HEK293 (cell line): ENCODE measurements around the gene IL1RAP.

ENCODE experiments used
- CTCF ChIA-PET: fragments of 350-600 bp; formaldehyde crosslinking; extraction: SDS; loops from one replicate; lab custom pipeline; 2021; ENCODE audit warnings: antibody characterized with exemption; lab: Yijun Ruan, JAX
- POLR2A ChIA-PET: fragments of 300-600 bp; formaldehyde crosslinking; extraction: SDS; loops from one replicate; lab custom pipeline; 2020; ENCODE audit warnings: antibody characterized with exemption, inconsistent platforms; lab: Yijun Ruan, JAX
- H3K27ac ChIP-seq: fragments of 200-500 bp; sonication (Bioruptor generic); 2 replicates; pipeline ENCODE4 v1.5.1; 2014; ENCODE audit warnings: low read depth, low read length, control low read depth, inconsistent platforms; ENCODE audit errors: extremely low read depth
- H3K36me3 ChIP-seq, 2 experiments: fragments of 200-500 bp in 1 of 2; sonication (Bioruptor generic) in 1 of 2; 1 replicate in 1 of 2; 2 replicates in 1 of 2; pipeline ENCODE4 v1.5.1; 2014 to 2017; ENCODE audit warnings: inconsistent platforms in 2 of 2, low read length in 2 of 2; ENCODE audit not compliant: control insufficient read depth in 2 of 2, insufficient read depth in 1 of 2
- H3K4me1 ChIP-seq: fragments of 200-500 bp; sonication (Bioruptor generic); 2 replicates; pipeline ENCODE4 v1.5.1; 2014; ENCODE audit warnings: mild to moderate bottlenecking, low read length, inconsistent platforms; ENCODE audit not compliant: control insufficient read depth, insufficient read depth
- H3K4me3 ChIP-seq: 2 replicates; pipeline ENCODE4 v1.5.1; 2011; ENCODE audit warnings: low read depth, mild to moderate bottlenecking, control low read depth, low read length, moderate library complexity
- H3K9me3 ChIP-seq: fragments of 200-500 bp; sonication (Bioruptor generic); 2 replicates; pipeline ENCODE4 v1.5.1; 2014; ENCODE audit warnings: low read depth, low read length, inconsistent platforms; ENCODE audit not compliant: control insufficient read depth, insufficient read depth
- GLIS2 ChIP-seq: fragments of 450-650 bp; formaldehyde crosslinking; IDR thresholded peaks from 2 replicates; pipeline ENCODE4 v1.5.1; 2016; ENCODE audit warnings: missing biosample characterization, missing genetic modification characterization
- HOXD13 ChIP-seq: sonication (generic); formaldehyde crosslinking; IDR thresholded peaks from 2 replicates; pipeline ENCODE4 v1.8.0; 2022; ENCODE audit warnings: missing genetic modification reagents, borderline replicate concordance
- PBX3 ChIP-seq: sonication (generic); formaldehyde crosslinking; IDR thresholded peaks from 2 replicates; pipeline ENCODE4 v1.8.1; 2022; ENCODE audit warnings: mild to moderate bottlenecking, moderate library complexity, missing genetic modification reagents
- REPIN1 ChIP-seq: fragments of 450-650 bp; formaldehyde crosslinking; IDR thresholded peaks from 2 replicates; pipeline ENCODE4 v1.5.1; 2017; ENCODE audit warnings: missing biosample characterization, missing genetic modification characterization, low read depth
- SALL2 ChIP-seq: fragments of 450-650 bp; formaldehyde crosslinking; IDR thresholded peaks from 2 replicates; pipeline ENCODE4 v1.5.0; 2017; ENCODE audit warnings: missing biosample characterization, mild to moderate bottlenecking, missing genetic modification characterization, borderline replicate concordance
- SP7 ChIP-seq: fragments of 450-650 bp; formaldehyde crosslinking; IDR thresholded peaks from 2 replicates; pipeline ENCODE4 v1.5.1; 2016; ENCODE audit warnings: missing biosample characterization, missing genetic modification characterization
- ZBTB6 ChIP-seq: fragments of 450-650 bp; formaldehyde crosslinking; IDR thresholded peaks from 2 replicates; pipeline ENCODE4 v1.5.1; 2017; ENCODE audit warnings: missing biosample characterization, missing genetic modification characterization
- ZNF19 ChIP-seq: fragments of 450-650 bp; formaldehyde crosslinking; IDR thresholded peaks from 2 replicates; pipeline ENCODE4; 2016; ENCODE audit warnings: missing biosample characterization, missing genetic modification characterization, low read depth
- ZNF341 ChIP-seq: fragments of 450-650 bp; formaldehyde crosslinking; IDR thresholded peaks from 2 replicates; pipeline ENCODE4; 2016; ENCODE audit warnings: low read depth, missing biosample characterization, missing genetic modification characterization
- ZNF423 ChIP-seq: fragments of 450-650 bp; formaldehyde crosslinking; IDR thresholded peaks from 2 replicates; pipeline ENCODE4 v1.5.1; 2016; ENCODE audit warnings: missing biosample characterization, missing genetic modification characterization
- ZNF488 ChIP-seq: fragments of 450-650 bp; formaldehyde crosslinking; IDR thresholded peaks from 2 replicates; pipeline ENCODE4 v1.5.1; 2016; ENCODE audit warnings: missing biosample characterization, missing genetic modification characterization
- ZNF501 ChIP-seq: fragments of 450-650 bp; formaldehyde crosslinking; IDR thresholded peaks from 2 replicates; pipeline ENCODE4 v1.5.1; 2016; ENCODE audit warnings: missing biosample characterization, missing genetic modification characterization
- ZNF518A ChIP-seq: fragments of 450-650 bp; formaldehyde crosslinking; conservative IDR thresholded peaks from 2 replicates; pipeline ENCODE4 v1.5.1; 2016; ENCODE audit warnings: low read depth, missing biosample characterization, missing genetic modification characterization
- ZNF558 ChIP-seq: fragments of 450-650 bp; formaldehyde crosslinking; IDR thresholded peaks from 2 replicates; pipeline ENCODE4 v1.5.1; 2016; ENCODE audit warnings: missing biosample characterization, missing genetic modification characterization
- ZNF701 ChIP-seq: fragments of 450-650 bp; formaldehyde crosslinking; IDR thresholded peaks from 2 replicates; pipeline ENCODE4 v1.5.1; 2016; ENCODE audit warnings: missing biosample characterization, missing genetic modification characterization
- ZNF837 ChIP-seq: fragments of 450-650 bp; formaldehyde crosslinking; IDR thresholded peaks from 2 replicates; pipeline ENCODE4 v1.5.1; 2016; ENCODE audit warnings: missing biosample characterization, missing genetic modification characterization

The IL1RAP gene

GRCh38 chr3:190644035-190644434, 130.2 kb downstream of the IL1RAP start:
- no peaks in the 10 kb centered on the region for H3K9me3 ChIP-seq
- no peaks in the 10 kb centered on the region for H3K36me3 ChIP-seq
- no peaks in the 10 kb centered on the region for H3K4me1 ChIP-seq
- no peak overlapping the region for H3K4me3 ChIP-seq
- no peak overlapping the region for H3K27ac ChIP-seq
- POLR2A ChIA-PET: no interaction called here
- TF ChIP-seq SALL2: no peak
- no peak for TF ChIP-seq GLIS2 (tag by site-specific recombination)
- TF ChIP-seq PBX3: no peak
- TF ChIP-seq ZNF341: no peak
- TF ChIP-seq REPIN1: no peak
- TF ChIP-seq ZNF701 (tag by site-specific recombination): no peak
- CTCF ChIA-PET: no interaction called here

GRCh38 chr3:190644766-190645165, 130.9 kb downstream of the IL1RAP start:
- CTCF ChIA-PET: no interaction called here
- H3K36me3 ChIP-seq: no peaks in the 10 kb centered on the region
- POLR2A ChIA-PET: no interaction called here
- H3K4me3 ChIP-seq: no peak overlapping the region
- H3K27ac ChIP-seq: no peak overlapping the region
- H3K9me3 ChIP-seq: no peaks in the 10 kb centered on the region
- H3K4me1 ChIP-seq: no peaks in the 10 kb centered on the region
- TF ChIP-seq ZNF558 (tag by site-specific recombination): no peak
- no peak for TF ChIP-seq ZNF837 (tag by site-specific recombination)
- no peak for TF ChIP-seq ZNF488
- TF ChIP-seq ZNF19 (tag by site-specific recombination): no peak
- TF ChIP-seq ZNF501 (tag by site-specific recombination): no peak
- no peak for TF ChIP-seq HOXD13 (CRISPR knock-in tag)

- H3K36me3 ChIP-seq: no peaks in the 10 kb centered on the region
- no peaks in the 10 kb centered on the region for H3K9me3 ChIP-seq
- H3K4me1 ChIP-seq: no peaks in the 10 kb centered on the region
- no peak overlapping the region for H3K4me3 ChIP-seq
- ChIA-PET CTCF (no interaction called here), POLR2A (no interaction called here)
- TF ChIP-seq ZNF423 (tag by site-specific recombination): no peak
- TF ChIP-seq SP7 (tag by site-specific recombination): no peak
- no peak for TF ChIP-seq ZBTB6 (tag by site-specific recombination)
- TF ChIP-seq ZNF518A (tag by site-specific recombination): no peak
- H3K27ac ChIP-seq: no peak overlapping the region
Observed at GRCh38 chr3:190645932-190646460, 132.1 kb downstream of the IL1RAP start.
